HCT116 (cell line): ENCODE results near the gene MYO10.

Experiments used
- CEBPB ChIP-seq: IDR thresholded peaks from 2 replicates; pipeline ENCODE4 v1.6.1; 2012; ENCODE audit warnings: low read depth
- CTCF ChIP-seq, 3 experiments: fragments of 200-600 bp in 1 of 3; sonication (generic) in 1 of 3; IDR thresholded peaks in 2 of 3; conservative IDR thresholded peaks in 1 of 3; 2 replicates each; pipeline ENCODE4 v1.5.1; 2012 to 2017; ENCODE audit warnings: low read depth in 2 of 3, low read length in 2 of 3, antibody characterized with exemption in 1 of 3, borderline replicate concordance in 1 of 3, control low read depth in 1 of 3, mild to moderate bottlenecking in 1 of 3, mixed read lengths in 1 of 3, mixed run types in 1 of 3, moderate library complexity in 1 of 3; ENCODE audit not compliant: insufficient read depth in 1 of 3
- ELF1 ChIP-seq: IDR thresholded peaks from 2 replicates; pipeline ENCODE4 v1.6.1; 2012; ENCODE audit warnings: low read depth, borderline replicate concordance
- EZH2 ChIP-seq: fragments of 200-600 bp; sonication (generic); IDR thresholded peaks from 2 replicates; pipeline ENCODE4 v1.6.1; 2017; ENCODE audit warnings: antibody characterized with exemption, mixed run types
- EZH2phosphoT487 ChIP-seq: fragments of 200-600 bp; IDR thresholded peaks from 2 replicates; pipeline ENCODE4 v1.6.1; 2018; ENCODE audit warnings: antibody characterized with exemption, borderline replicate concordance
- JUND ChIP-seq: IDR thresholded peaks from 2 replicates; pipeline ENCODE4 v1.6.1; 2012
- POLR2A ChIP-seq: IDR thresholded peaks from 2 replicates; pipeline ENCODE4 v1.7.0; 2011; ENCODE audit warnings: borderline replicate concordance; ENCODE audit not compliant: insufficient read depth, insufficient read length; ENCODE audit errors: extremely low read depth
- POLR2AphosphoS5 ChIP-seq: IDR thresholded peaks from 2 replicates; pipeline ENCODE4 v1.6.1; 2011; ENCODE audit warnings: mild to moderate bottlenecking, low read depth, low read length, moderate library complexity
- TCF7L2 ChIP-seq: IDR thresholded peaks from 2 replicates; pipeline ENCODE4 v1.7.0; 2011; ENCODE audit warnings: borderline replicate concordance, inconsistent platforms; ENCODE audit not compliant: insufficient read depth, insufficient read length; ENCODE audit errors: extremely low read depth
- YY1 ChIP-seq: IDR thresholded peaks from 2 replicates; pipeline ENCODE4 v1.6.1; 2011; ENCODE audit warnings: low read length, low read depth, moderate library complexity, mild to moderate bottlenecking; ENCODE audit not compliant: insufficient replicate concordance; ENCODE audit errors: extremely low read depth
- ZNF274 ChIP-seq: fragments of 200-500 bp; sonication (Bioruptor generic); IDR thresholded peaks from 2 replicates; pipeline ENCODE4 v1.6.1; 2014; ENCODE audit warnings: mild to moderate bottlenecking, low read depth, low read length, inconsistent platforms

GRCh38 chr5:16894236-16895057 lies 41.6 kb downstream of the MYO10 start:
- no peak for TF ChIP-seq EZH2
- TF ChIP-seq CTCF (IDR thresholded peaks at IDR 0.05 in 2 of 3, conservative IDR thresholded peaks at IDR 0.05 in 1 of 3; ENCODE audit: borderline replicate concordance in 1 of 3, insufficient read depth in 1 of 3, low read depth in 2 of 3, low read length in 2 of 3) = no peak
- no peak for TF ChIP-seq ZNF274
- peak; percentile 22 for TF ChIP-seq POLR2A
- peak; percentile 8 for TF ChIP-seq YY1
- TF ChIP-seq TCF7L2 = no peak
- TF ChIP-seq ELF1 = no peak
- TF ChIP-seq POLR2AphosphoS5 = peak; percentile 50; the same call in 1 of the 2 replicates
- TF ChIP-seq EZH2phosphoT487 = no peak
- TF ChIP-seq CEBPB = no peak
- TF ChIP-seq JUND = peak; percentile 34; the same call in 1 of the 2 replicates
